GM19043 (cell line): ENCODE measurements around the gene CEACAM18.
"Not testable (repeated sequence)": the region's sequence is repeated elsewhere in the genome, so short reads cannot be mapped to it uniquely, and the experiment has no call there.

ENCODE experiments used
- ATAC-seq: cut with Tn5 transposase; IDR thresholded peaks from one replicate; pipeline ENCODE4 v1.9.1; 2021; ENCODE audit warnings: low read depth; ENCODE audit not compliant: unreplicated experiment

CEACAM18 gene

DNA sequence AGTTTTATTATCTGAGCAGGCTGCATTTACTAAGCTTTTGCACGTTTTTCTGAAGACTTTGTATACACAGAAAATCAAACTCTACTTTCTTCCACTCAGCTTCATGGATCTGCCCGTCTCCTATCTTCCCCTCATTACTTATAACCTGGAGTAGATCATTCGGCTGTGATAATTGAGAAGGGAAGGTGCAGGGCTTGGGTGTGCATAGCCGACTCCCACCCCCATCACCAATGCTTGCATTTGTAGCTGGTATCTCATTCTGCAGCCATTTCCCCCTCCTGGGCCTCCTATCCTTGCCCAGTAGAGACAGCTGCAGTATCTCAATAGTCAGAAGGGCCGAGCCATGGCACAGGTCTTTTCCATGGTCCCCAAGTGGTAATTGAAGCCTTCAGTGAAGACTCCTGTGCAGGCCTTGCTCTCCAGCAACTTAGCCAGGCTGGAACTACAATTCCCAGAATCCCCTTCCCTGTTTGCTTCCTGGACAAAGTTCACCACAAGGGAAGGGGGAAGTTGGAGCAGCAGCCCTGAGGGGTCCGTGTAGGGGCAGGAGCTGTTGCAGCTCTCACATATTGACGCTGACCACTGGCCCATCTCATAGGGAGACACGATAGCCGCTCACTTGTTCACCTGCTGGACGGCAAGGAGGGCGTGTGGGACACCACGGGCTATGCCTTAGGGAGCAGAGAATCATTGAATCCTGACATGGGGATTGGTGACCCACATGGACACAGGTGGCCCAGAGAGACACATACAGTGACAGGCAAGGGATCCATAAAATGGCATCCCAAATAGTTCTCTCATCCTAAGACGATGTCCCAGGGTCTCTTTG is 18.0 kb upstream of the CEACAM18 start:
- ATAC-seq, result no peak

GRCh38 chr19:51461723-51462161 is 16.6 kb upstream of the CEACAM18 start:
- ATAC-seq, result no peak

DNA sequence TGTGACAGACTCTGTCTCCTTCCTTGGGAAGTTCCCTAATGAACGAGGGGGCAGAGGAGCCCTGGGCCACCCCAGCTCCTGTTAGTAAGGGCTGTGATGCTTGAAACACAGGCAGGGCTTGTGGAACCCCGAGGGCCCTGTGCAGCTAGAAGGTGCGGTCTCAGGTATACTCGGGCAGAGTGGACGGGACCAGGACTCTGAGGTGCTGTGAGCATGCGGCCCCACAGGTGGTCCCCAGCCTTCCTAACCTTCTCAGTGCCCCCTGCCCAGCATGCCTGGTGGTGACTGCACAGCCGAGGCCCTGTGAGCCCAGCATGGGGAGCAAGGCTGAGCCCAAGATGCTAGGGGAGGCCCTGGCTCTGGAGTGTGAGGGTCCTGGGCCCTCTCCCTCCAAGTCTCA is 16.1 kb upstream of the CEACAM18 start:
- ATAC-seq, result no peak

DNA sequence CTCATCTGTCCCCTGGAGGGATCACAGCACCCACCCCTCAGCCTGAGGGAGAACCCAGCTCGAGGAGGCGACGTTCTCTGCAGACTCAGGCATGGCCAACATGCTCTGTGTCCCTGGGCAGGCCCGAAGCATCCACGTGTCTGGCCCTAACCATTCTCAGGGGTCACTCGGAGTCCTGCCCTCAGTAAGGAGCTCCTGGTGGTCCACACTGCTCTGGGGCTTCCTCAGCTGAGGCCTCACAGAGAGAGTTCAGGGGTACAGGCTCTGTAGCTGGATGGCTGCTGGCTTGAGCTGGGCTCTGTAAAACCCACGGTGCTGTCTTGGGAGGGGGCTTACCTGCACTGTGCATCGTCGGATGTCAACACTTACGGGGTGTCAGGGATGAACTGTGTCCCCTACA is 15.7 kb upstream of the CEACAM18 start:
- no peak for ATAC-seq

GRCh38 chr19:51463976-51464581 is 14.3 kb upstream of the CEACAM18 start:
- ATAC-seq, result not testable (repeated sequence)

- ATAC-seq, result no peak
Observed at GRCh38 chr19:51466723-51467122, 11.6 kb upstream of the CEACAM18 start.

GRCh38 chr19:51467864-51468544 is 10.3 kb upstream of the CEACAM18 start:
- ATAC-seq, result no peak

GRCh38 chr19:51468545-51468920 is 9.8 kb upstream of the CEACAM18 start:
- ATAC-seq, result no peak

GRCh38 chr19:51469162-51469561 is 9.2 kb upstream of the CEACAM18 start:
- no peak for ATAC-seq

DNA sequence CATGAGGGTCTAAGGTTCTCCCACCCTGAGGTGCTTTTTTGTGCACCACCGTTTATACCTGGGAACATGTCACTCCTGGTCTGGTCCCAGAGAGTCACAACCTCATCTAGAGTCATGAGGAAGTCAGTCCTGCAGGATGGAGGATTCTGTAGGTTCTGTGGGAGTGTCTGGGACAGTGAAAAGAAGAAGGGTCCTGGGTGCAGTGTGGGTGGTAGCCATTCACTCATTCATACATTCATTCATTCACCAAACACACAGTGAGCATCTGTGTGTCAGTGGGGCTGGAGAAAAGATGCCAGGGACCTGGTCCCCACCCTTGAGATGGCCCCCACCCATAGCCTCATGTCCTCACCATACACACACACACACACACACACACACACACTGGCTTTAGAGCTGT is 8.7 kb upstream of the CEACAM18 start:
- no peak for ATAC-seq

DNA sequence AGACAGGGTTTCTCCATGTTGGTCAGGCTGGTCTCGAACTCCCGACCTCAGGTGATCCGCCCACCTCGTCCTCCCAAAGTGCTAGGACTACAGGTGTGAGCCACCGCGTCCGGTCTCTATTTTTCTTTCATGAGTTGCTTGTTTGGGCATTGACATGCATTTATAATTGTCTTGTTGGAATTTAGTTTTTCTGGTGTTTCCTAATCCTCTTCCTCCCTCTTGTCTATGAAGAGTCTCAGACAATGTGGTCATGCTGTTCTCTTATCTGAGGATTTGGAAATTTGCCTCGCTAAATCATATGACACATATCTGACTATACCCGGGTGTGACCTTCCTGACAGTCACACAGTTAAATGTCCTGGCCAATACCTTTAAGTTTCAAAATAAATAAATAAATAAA is 7.4 kb upstream of the CEACAM18 start:
- ATAC-seq, result no peak

DNA sequence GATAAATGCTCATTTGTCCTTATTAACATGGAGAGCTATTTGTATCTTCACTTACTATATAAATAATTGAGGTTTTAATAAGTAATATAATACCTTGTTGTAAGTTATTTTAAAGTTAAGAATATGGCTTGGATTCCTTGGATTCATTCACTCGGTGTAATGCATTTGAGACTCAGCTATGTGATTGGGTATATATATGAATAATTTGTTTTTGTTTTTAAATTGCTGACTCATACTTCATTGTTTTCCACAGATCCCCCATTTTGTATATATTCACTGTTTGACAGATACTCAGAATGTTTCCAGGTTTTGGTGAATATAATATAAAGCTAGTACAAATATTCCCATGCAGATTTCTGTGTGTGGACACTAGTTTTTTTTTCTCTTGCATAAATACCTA is 6.8 kb upstream of the CEACAM18 start:
- no peak for ATAC-seq

DNA sequence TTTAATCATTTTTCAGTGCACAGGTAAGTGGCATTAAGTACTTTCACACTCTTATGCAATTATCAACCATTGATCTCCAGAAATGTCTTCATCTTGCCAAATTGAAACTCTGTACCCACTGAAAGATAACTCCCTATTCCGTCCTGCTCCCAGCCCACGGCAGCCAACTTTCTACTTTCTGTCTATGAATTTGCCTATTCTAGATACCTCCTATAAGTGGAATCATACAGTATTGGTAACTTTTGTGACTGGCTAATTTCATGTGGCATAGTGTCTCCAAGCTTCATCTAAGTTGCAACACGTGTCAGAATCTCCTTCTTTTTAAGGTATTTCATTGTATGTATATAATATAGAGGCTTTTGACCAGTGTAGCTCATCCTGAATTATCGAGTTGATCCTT is 5.7 kb upstream of the CEACAM18 start:
- no peak for ATAC-seq

- ATAC-seq, result no peak
Observed at GRCh38 chr19:51473009-51473707, 5.2 kb upstream of the CEACAM18 start.

- ATAC-seq, result no peak
Observed at GRCh38 chr19:51476164-51476563, 2.2 kb upstream of the CEACAM18 start.

GRCh38 chr19:51477344-51477743 is 995 bp upstream of the CEACAM18 start:
- ATAC-seq, result no peak

DNA sequence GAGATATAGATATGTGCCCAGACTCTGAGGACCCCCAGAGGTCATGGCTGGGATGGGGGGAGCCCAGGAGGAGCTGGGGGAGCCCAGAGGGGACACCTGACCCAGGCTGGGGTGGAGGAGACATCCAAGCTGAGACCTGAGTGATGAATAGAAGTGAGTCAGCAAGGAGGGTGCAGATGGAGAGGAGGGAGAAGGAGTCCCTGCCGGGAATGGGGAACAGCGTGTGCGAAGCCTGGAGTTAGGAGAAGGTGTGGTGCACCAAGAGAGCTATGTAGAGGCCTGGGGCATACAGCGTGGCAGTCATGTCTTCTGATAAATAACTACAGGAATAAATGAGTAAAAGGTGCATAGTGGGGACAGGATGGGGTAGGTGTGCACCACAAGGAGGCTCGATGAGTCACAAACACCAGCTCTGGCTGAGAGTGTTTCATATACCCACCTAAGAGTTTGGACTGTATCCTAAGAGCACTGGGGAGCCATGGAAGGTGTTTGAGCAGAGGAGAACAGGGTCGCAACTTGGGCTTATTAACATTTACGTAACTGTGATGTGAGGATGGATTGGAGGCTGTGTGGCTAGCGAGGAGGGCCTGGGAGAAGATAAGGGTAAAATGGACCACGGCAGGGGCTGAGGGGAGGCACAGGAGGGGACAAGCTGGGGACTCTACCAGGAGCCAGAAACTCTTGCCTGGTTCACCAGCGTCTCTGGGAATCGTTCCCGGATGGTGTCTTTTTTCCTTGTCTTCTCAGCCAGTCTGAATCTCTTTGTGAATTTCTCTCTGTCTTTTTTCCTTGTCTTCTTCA is 1.4 kb downstream of the CEACAM18 start:
- no peak for ATAC-seq

DNA sequence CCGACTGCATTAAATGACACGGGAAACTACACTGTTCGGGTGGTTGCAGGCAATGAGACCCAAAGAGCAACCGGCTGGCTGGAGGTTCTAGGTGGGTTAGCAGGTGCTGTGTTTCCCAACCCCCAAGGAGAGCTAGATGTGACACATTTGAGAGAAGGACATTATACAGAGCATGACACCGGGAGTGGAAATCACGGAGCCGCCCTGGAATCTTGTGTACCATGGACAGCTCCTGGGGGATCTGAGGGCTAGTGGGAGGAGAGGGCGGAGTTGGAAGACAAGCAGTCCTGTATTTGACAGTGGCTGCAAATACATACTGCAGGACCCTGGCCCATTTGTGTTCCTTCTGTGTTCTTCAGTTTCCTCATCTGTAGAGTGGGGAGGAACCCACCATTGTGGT is 2.3 kb downstream of the CEACAM18 start:
- no peak for ATAC-seq

DNA sequence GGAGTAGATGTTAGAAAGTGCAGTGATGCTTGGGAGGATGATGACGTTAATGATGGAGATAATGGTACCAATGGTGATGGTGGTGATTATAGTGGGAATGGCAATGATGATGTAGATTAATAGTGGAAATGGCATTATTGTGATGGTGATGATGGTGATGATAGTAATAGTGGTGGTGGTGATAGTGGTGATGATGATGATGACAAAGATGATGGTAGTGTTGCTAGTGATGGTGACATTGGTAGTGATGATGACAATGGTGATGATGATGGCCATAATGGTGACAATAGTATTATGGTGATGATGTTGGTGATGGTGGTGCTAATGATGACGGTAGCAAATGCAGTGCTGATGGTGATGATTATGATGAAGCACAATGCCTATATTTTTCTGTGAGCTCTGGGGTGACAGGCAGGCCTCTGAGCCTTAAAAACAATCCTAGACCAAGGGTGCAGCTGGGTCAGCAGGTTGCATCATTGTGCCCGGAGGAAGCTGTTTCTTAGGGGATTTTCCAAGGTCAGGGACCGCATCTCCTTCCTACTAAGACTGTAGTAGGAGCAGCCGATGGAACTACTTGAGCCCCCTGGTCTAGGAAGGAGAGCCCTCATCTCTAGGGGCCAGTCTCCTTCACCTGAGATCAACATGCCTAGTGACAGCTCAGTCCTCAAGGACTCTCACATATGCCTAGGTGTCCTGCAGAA is 7.8 kb downstream of the CEACAM18 start:
- no peak for ATAC-seq

GRCh38 chr19:51488491-51488890 is 10.2 kb downstream of the CEACAM18 start:
- no peak for ATAC-seq
